Measurements from ENCODE around the gene LSM3.

DNA sequence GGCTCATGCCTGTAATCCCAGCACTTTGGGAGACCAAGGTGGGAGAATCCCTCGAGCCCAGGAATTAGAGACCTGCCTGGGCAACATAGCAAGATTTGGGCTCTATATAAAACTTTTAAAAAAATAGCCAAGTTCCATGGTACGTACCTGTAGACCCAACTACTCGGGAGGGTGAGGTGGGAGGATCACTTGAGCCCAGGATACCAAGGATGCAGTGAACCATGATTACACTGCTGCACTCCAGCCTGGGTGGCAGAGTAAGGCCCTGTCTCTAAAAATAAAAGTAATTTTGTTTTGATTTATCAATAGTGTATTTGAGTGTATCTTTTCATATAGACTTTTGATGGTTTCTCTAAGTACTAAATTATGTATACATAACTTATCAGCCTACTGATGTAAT, 63.1 kb downstream of the LSM3 start:
- TF ChIP-seq, protein P1, sequence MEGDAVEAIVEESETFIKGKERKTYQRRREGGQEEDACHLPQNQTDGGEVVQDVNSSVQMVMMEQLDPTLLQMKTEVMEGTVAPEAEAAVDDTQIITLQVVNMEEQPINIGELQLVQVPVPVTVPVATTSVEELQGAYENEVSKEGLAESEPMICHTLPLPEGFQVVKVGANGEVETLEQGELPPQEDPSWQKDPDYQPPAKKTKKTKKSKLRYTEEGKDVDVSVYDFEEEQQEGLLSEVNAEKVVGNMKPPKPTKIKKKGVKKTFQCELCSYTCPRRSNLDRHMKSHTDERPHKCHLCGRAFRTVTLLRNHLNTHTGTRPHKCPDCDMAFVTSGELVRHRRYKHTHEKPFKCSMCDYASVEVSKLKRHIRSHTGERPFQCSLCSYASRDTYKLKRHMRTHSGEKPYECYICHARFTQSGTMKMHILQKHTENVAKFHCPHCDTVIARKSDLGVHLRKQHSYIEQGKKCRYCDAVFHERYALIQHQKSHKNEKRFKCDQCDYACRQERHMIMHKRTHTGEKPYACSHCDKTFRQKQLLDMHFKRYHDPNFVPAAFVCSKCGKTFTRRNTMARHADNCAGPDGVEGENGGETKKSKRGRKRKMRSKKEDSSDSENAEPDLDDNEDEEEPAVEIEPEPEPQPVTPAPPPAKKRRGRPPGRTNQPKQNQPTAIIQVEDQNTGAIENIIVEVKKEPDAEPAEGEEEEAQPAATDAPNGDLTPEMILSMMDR (IDR thresholded peaks at IDR 0.05 in 2 of 3, conservative IDR thresholded peaks at IDR 0.05 in 1 of 3; ENCODE audit: borderline replicate concordance in 1 of 3, insufficient read depth in 1 of 3, low read depth in 2 of 3, low read length in 2 of 3), result no peak
- no peak for TF ChIP-seq JUND (IDR thresholded peaks at IDR 0.05)
- no peak for TF ChIP-seq POLR2A (IDR thresholded peaks at IDR 0.05; ENCODE audit: borderline replicate concordance, extremely low read depth, insufficient read depth, insufficient read length)
- TF ChIP-seq EZH2 (IDR thresholded peaks at IDR 0.05), result no peak
- TF ChIP-seq EGR1 (IDR thresholded peaks at IDR 0.05; ENCODE audit: low read depth), result no peak
- TF ChIP-seq REST (IDR thresholded peaks at IDR 0.05; ENCODE audit: low read depth), result no peak
- no peak for TF ChIP-seq TCF7L2 (IDR thresholded peaks at IDR 0.05; ENCODE audit: borderline replicate concordance, extremely low read depth, insufficient read depth, insufficient read length)
- no peak for TF ChIP-seq POLR2AphosphoS5 (IDR thresholded peaks at IDR 0.05; ENCODE audit: low read depth, low read length)

Measured in HCT116 (cell line).